HG03045 (cell line): ENCODE measurements around the gene GALNT10.

Experiments
- ATAC-seq: cut with Tn5 transposase; IDR thresholded peaks from one replicate; pipeline ENCODE4 v1.9.1; 2021; ENCODE audit warnings: mild to moderate bottlenecking, moderate library complexity; ENCODE audit not compliant: unreplicated experiment

The GALNT10 gene

GRCh38 chr5:154316223-154316935, 125.8 kb downstream of the GALNT10 start:
- no peak for ATAC-seq

GRCh38 chr5:154317916-154318315, 127.4 kb downstream of the GALNT10 start:
- no peak for ATAC-seq

- no peak for ATAC-seq
These were observed 128.2 kb downstream of the GALNT10 start for GRCh38 chr5:154318691-154319090.

GRCh38 chr5:154319736-154320135, 129.2 kb downstream of the GALNT10 start:
- ATAC-seq, result no peak

- no peak for ATAC-seq
These were observed 129.9 kb downstream of the GALNT10 start for GRCh38 chr5:154320224-154321089.

GRCh38 chr5:154321546-154321945, 131.0 kb downstream of the GALNT10 start:
- ATAC-seq, result no peak

GRCh38 chr5:154324033-154324432, 133.5 kb downstream of the GALNT10 start:
- no peak for ATAC-seq

- no peak for ATAC-seq
These were observed 135.0 kb downstream of the GALNT10 start for GRCh38 chr5:154325566-154325965.

- no peak for ATAC-seq
These were observed 138.5 kb downstream of the GALNT10 start for GRCh38 chr5:154329062-154329461.

- no peak for ATAC-seq
These were observed 139.0 kb downstream of the GALNT10 start for GRCh38 chr5:154329519-154330040.

- ATAC-seq, result no peak
These were observed 139.6 kb downstream of the GALNT10 start for GRCh38 chr5:154330097-154330667.

- ATAC-seq, result no peak
These were observed 140.7 kb downstream of the GALNT10 start for GRCh38 chr5:154331232-154331631.

- ATAC-seq, result no peak
These were observed 141.4 kb downstream of the GALNT10 start for GRCh38 chr5:154331924-154332323.

- no peak for ATAC-seq
These were observed 141.9 kb downstream of the GALNT10 start for GRCh38 chr5:154332451-154332850.

GRCh38 chr5:154333016-154333415, 142.5 kb downstream of the GALNT10 start:
- ATAC-seq, result no peak

- no peak for ATAC-seq
These were observed 144.0 kb downstream of the GALNT10 start for GRCh38 chr5:154334406-154335064.

GRCh38 chr5:154335065-154335448, 144.5 kb downstream of the GALNT10 start:
- no peak for ATAC-seq

- no peak for ATAC-seq
These were observed 151.1 kb downstream of the GALNT10 start for GRCh38 chr5:154341620-154342019.

GRCh38 chr5:154342211-154342610, 151.7 kb downstream of the GALNT10 start:
- ATAC-seq, result no peak

- no peak for ATAC-seq
These were observed 152.4 kb downstream of the GALNT10 start for GRCh38 chr5:154342963-154343362.

- no peak for ATAC-seq
These were observed 153.9 kb downstream of the GALNT10 start for GRCh38 chr5:154344461-154344860.
